Esophagus squamous epithelium (tissue), 5 donors: ENCODE measurements around the gene ICAM1. TPM values are rescaled to one million over a fixed set of nuclear protein-coding genes. Genes with fewer than 3 reads are reported as not detected.

Experiments
- DNase-seq: peaks from one replicate; lab custom pipeline; 2025; lab: John Stamatoyannopoulos, UW
- H3K27ac ChIP-seq, 4 donors: fragments of 200-600 bp; sonication (generic); one replicate each; pipeline ENCODE4 v1.5.1; 2016 to 2019; ENCODE audit warnings: mild to moderate bottlenecking in 1 of 4
- H3K27me3 ChIP-seq, 4 donors: fragments of 200-600 bp; sonication (generic); 1 replicate in 3 of 4; 2 replicates in 1 of 4; pipeline versions ENCODE4 v1.5.1 to v1.6.0; 2017 to 2021; ENCODE audit warnings: antibody characterized with exemption in 1 of 4
- H3K36me3 ChIP-seq, 3 donors: fragments of 200-600 bp; sonication (generic); one replicate each; pipeline ENCODE4 v1.5.1; 2016 to 2019
- H3K4me1 ChIP-seq, 3 donors: fragments of 200-600 bp; sonication (generic); one replicate each; pipeline ENCODE4 v1.5.1; 2017 to 2019
- H3K4me3 ChIP-seq, 4 donors: fragments of 200-600 bp; sonication (generic); 1 replicate in 3 of 4; 2 replicates in 1 of 4; pipeline ENCODE4 v1.5.1; 2016 to 2019; ENCODE audit warnings: mild to moderate bottlenecking in 2 of 4, moderate library complexity in 1 of 4
- H3K9me3 ChIP-seq, 3 donors: fragments of 200-600 bp; sonication (generic); one replicate each; pipeline ENCODE4 v1.5.1; 2016 to 2019
- POLR2A ChIP-seq, 4 donors: fragments of 450-650 bp; IDR thresholded peaks; one replicate each; pipeline ENCODE4 v1.6.1; 2017; ENCODE audit warnings: antibody characterized with exemption in 4 of 4, mild to moderate bottlenecking in 4 of 4, moderate library complexity in 3 of 4
- WGBS, 2 donors: methylation state at CpG; one replicate each; pipeline ENCODE4 v1.1.5; 2018; 5-methylcytosine and 5-hydroxymethylcytosine counted together
- intact Hi-C: fragments of 100-400 bp; cut with DNase I; formaldehyde crosslinking; loops from one replicate; pipeline ENCODE4 v1.15.0; 2022
- total RNA-seq, 4 donors: library from RNA; depleted of rRNA; stranded (reverse); fragments of >200 nt; gene quantifications; one replicate each; pipeline ENCODE4 v1.1.0, GENCODE V29; 2016
- TF ChIP-seq, protein P1 (sequence below), 6 experiments: fragments of 450-650 bp in 4 of 6; fragments of 200-600 bp in 2 of 6; sonication (generic) in 2 of 6; IDR thresholded peaks; one replicate each; pipeline ENCODE4 v1.5.1; 2016 to 2019; ENCODE audit warnings: antibody characterized with exemption in 6 of 6, mild to moderate bottlenecking in 4 of 6, moderate library complexity in 4 of 6
- donor health status: DM: yes; HTN: yes; CAD: no.

ICAM1 gene
- total RNA-seq, 4 donors from 2014 or later, result 5.4 to 26.4 (median 7.7) TPM

DNA sequence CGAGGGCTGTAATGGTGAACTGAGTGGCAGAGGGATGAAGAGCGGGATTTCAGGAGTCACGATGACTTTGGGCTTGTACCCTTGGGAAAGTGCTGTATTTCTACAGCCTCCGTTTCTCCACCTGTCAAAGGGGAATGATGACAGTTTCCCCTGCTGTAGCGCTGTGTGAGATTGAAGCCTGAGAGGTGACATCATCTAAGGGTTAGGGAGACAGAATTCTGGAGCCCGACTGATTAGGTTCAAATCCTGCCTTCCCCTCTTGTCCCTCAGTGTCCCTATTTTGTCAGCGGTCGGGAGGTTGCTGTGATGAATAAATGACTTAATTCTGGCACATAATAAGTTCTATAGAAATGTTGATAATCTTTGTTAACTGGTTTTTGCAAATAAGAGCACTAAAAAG, 18.2 kb upstream of the ICAM1 start:
- H3K27me3 ChIP-seq, result no peaks in the 10 kb centered on the region
- peaks cover 2 to 44% (median 28%) of the 10 kb centered on the region in 3 donors for H3K36me3 ChIP-seq
- no peak for DNase-seq
- TF ChIP-seq, protein P1, sequence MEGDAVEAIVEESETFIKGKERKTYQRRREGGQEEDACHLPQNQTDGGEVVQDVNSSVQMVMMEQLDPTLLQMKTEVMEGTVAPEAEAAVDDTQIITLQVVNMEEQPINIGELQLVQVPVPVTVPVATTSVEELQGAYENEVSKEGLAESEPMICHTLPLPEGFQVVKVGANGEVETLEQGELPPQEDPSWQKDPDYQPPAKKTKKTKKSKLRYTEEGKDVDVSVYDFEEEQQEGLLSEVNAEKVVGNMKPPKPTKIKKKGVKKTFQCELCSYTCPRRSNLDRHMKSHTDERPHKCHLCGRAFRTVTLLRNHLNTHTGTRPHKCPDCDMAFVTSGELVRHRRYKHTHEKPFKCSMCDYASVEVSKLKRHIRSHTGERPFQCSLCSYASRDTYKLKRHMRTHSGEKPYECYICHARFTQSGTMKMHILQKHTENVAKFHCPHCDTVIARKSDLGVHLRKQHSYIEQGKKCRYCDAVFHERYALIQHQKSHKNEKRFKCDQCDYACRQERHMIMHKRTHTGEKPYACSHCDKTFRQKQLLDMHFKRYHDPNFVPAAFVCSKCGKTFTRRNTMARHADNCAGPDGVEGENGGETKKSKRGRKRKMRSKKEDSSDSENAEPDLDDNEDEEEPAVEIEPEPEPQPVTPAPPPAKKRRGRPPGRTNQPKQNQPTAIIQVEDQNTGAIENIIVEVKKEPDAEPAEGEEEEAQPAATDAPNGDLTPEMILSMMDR (IDR thresholded peaks at IDR 0.05), result no peak
- TF ChIP-seq POLR2A (IDR thresholded peaks at IDR 0.05), result no peak
- peak overlapping the region; percentile 54 to 83 (median 80) for H3K4me3 ChIP-seq
- WGBS, 2 donors, result 31 to 41% methylated on average over 4 to 5 of the region's 8 CpGs
- H3K9me3 ChIP-seq, result no peaks in the 10 kb centered on the region
- intact Hi-C loops, result loop anchor here (5.0 to 10.0 kb wide), 2 partner anchors 138 to 320 kb away; partner anchors contain the start of genes EIF3G and P2RY11
- H3K27ac ChIP-seq, result peak overlapping the region in 3 of 4 donors; percentile 83 to 93 (median 93)
- H3K4me1 ChIP-seq, result peaks cover 0 to 39% (median 7%) of the 10 kb centered on the region in 3 donors

DNA sequence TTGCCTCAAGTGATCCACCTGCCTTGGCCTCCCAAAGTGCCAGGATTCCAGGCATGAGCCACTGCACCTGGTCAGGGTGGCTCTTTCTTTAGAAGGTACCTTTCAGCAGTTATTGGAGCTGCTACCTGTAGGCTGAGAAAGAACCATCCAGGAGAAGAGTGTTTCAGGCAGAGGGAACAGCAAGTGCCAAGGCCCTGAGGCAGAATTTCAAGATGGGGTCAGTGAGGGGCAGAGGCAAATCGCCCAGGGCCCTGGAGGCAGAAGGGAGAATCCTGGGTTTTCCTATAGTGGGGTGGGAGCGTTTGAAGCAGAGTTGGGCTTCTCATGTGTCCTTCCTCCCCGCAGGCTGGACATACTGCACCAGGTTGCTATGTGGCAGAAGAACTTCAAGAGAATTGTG, 16.7 kb upstream of the ICAM1 start:
- DNase-seq, result no peak
- TF ChIP-seq, protein P1 (IDR thresholded peaks at IDR 0.05), result no peak
- H3K27me3 ChIP-seq, result no peaks in the 10 kb centered on the region
- 85 to 94% methylated on average over 2 to 3 of the region's 3 CpGs for WGBS, 2 donors
- peaks cover 12 to 57% (median 38%) of the 10 kb centered on the region in 3 donors for H3K36me3 ChIP-seq
- peaks cover 0 to 46% (median 10%) of the 10 kb centered on the region in 3 donors for H3K4me1 ChIP-seq
- no peak overlapping the region for H3K4me3 ChIP-seq
- H3K9me3 ChIP-seq, result no peaks in the 10 kb centered on the region
- intact Hi-C loops, result loop anchor here (5.0 to 10.0 kb wide), 2 partner anchors 139 to 322 kb away; partner anchors contain the start of genes EIF3G and P2RY11
- H3K27ac ChIP-seq, result no peak overlapping the region

DNA sequence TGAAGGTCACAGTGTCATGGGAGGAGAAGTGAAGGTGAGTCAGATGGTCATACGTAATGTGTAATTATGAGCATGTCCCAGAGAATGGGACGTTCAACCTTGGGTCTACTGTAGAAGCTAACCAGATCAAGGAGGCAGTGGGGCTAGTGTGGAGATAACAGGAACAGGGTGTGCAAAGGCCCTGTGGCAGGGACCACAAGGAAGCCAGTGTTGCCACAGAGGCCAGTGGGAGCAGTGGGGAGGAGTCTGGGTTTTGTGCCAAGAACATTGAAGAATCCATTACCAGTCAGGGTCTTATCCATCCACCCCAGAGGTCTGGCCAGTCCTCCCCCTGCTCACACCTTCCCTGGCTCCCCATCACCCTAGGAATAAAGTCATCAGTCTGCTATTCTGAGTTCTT, 15.6 kb upstream of the ICAM1 start:
- Histone ChIP-seq H3K4me3 (no peak overlapping the region), H3K27me3 (no peaks in the 10 kb centered on the region), H3K4me1 (peaks cover 3 to 51% (median 19%) of the 10 kb centered on the region in 3 donors), H3K9me3 (no peaks in the 10 kb centered on the region), H3K36me3 (peaks cover 12 to 62% (median 38%) of the 10 kb centered on the region in 3 donors), H3K27ac (no peak overlapping the region)
- intact Hi-C loops, result loop anchor here (10.0 kb wide), 1 partner anchor 141 kb away; the partner anchor contains the start of genes EIF3G and P2RY11
- 81 to 85% methylated on average over 2 of the region's 2 CpGs for WGBS, 2 donors
- TF ChIP-seq POLR2A (IDR thresholded peaks at IDR 0.05), result no peak
- TF ChIP-seq, protein P1 (IDR thresholded peaks at IDR 0.05), result no peak
- DNase-seq, result no peak

DNA sequence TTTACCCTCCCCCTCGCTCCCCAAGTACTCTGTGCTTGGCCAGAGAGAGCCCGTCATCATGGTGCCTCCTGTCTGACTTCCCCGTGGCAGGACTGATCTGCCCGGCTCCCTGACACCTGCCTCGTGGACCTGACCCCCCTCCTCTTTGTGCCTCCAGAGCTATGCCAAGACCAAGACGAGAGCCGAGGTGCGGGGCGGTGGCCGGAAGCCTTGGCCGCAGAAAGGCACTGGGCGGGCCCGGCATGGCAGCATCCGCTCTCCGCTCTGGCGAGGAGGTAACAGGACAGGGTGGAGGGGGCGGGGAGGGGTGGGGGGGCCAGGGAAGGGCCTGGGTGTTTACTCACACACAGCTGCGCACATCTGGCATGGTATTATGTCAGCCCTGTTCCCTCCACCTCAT, 14.4 kb upstream of the ICAM1 start:
- Histone ChIP-seq H3K9me3 (no peaks in the 10 kb centered on the region), H3K36me3 (peaks cover 12 to 62% (median 38%) of the 10 kb centered on the region in 3 donors), H3K4me1 (peaks cover 3 to 42% (median 21%) of the 10 kb centered on the region in 3 donors), H3K27me3 (no peaks in the 10 kb centered on the region), H3K27ac (no peak overlapping the region), H3K4me3 (no peak overlapping the region)
- DNase-seq, result no peak
- TF ChIP-seq, protein P1 (IDR thresholded peaks at IDR 0.05), result no peak
- TF ChIP-seq POLR2A (IDR thresholded peaks at IDR 0.05), result no peak
- intact Hi-C loops, result loop anchor here (10.0 kb wide), 1 partner anchor 142 kb away; the partner anchor contains the start of genes EIF3G and P2RY11
- 100% methylated on average over 1 to 2 of the region's 18 CpGs for WGBS, 2 donors

DNA sequence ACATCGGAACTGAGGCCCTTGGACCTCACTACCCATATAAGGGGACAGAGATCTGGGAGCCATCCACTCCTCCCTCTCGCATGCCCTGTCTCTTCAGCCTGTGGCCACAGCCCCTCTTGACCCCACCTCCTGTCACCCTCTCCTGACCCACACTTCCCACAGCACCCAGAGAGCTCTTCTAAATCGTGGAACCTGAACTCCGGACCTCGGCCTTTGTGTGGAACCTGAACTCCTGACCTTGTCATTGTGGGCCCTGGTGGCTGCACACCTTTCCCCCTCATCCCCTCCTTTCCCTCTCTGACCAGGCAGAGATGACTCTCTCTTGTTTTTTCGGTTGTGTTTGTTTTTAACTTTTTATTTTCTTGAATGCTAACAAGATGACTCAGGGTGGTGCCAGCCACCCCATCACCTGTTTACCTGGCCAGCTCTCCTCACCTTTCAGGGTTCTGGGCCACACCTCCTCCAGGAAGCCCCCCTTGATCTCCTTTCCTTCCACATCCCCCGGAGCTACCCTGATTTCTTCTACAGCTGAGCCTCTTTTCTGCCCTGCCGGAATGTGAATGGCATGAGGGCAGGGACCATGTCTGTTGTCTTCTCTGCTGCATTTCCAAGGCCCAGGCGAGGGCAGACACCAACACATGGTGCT, 13.8 kb upstream of the ICAM1 start:
- TF ChIP-seq POLR2A (IDR thresholded peaks at IDR 0.05), result no peak
- TF ChIP-seq, protein P1 (IDR thresholded peaks at IDR 0.05), result no peak
- H3K27ac ChIP-seq, result no peak overlapping the region
- no peak for DNase-seq
- WGBS, 2 donors, result 85 to 86% methylated on average over 8 to 9 of the region's 9 CpGs
- peaks cover 12 to 62% (median 38%) of the 10 kb centered on the region in 3 donors for H3K36me3 ChIP-seq
- no peaks in the 10 kb centered on the region for H3K9me3 ChIP-seq
- H3K4me1 ChIP-seq, result peaks cover 3 to 42% (median 21%) of the 10 kb centered on the region in 3 donors
- H3K4me3 ChIP-seq, result no peak overlapping the region
- intact Hi-C loops, result loop anchor here (10.0 kb wide), 1 partner anchor 142 kb away; the partner anchor contains the start of genes EIF3G and P2RY11
- no peaks in the 10 kb centered on the region for H3K27me3 ChIP-seq
